Measurements from ENCODE around the gene SMCP. TPM values are rescaled to one million over a fixed set of nuclear protein-coding genes. Genes with fewer than 3 reads are reported as not detected.

The SMCP gene
- total RNA-seq, 3 donors from 2014 or later: not detected

DNA sequence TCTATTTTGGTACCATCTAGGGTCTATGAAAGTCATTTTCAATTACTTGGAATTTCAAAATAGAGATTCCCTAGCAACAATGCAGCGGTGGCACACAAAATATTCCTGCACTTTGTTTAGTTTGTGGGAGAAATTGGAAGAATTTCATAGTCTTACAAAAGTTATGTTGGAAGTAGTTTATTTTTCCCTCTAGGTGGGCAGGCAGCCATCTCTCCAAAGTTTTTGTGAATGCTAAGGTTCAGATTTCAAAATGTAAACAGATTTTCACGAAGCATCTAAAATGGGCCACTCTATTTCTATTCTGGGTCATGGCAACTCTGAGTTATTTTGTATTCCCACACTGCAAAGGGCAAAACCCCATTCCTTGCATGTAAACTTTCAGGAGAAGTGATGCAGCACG lies 8.0 kb downstream of the SMCP start:
- no peak for DNase-seq (ENCODE audit: low spot score in 2 of 2)

DNA sequence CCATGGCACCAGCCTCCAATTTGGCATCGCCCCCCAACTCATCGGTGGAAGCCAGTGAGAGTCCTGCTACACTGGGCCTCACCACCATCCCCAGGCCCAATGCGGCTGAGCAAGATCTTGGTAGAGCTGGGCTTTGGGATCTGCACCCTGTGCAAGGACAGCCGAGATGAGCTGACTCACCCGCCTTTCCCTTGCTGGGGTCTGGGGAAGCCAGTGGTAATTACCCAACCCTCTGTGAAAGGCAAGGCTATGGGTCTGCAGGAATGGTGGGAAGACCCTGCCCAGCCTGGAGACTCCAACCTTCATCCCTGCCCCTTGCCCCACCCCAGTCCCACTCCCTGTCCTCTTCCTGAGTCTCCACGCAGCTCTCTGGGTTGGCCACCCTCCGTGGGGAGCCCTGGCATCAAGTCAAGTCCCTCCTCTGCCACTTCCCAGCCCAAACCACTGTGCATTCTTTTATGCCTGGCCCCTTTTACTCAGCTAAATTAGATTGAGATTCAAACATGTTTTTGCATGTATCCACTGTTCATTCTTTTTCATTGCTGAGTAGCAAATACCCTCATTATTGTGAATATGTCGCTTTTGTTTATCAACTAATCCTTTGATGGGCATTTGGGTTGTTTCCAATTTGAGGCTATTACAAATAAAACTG lies 8.8 kb downstream of the SMCP start:
- Histone ChIP-seq H3K27ac (no peak overlapping the region), H3K9me3 (no peaks in the 10 kb centered on the region), H3K4me1 (no peaks in the 10 kb centered on the region), H3K4me3 (no peak overlapping the region), H3K36me3 (no peaks in the 10 kb centered on the region), H3K27me3 (no peaks in the 10 kb centered on the region)
- no peak for DNase-seq (ENCODE audit: low spot score in 2 of 2)
- intact Hi-C loops (cut with DNase I; ENCODE audit: low total_unique reads): no loop called here
- TF ChIP-seq POLR2A (IDR thresholded peaks at IDR 0.05) (no peak), POLR2AphosphoS5 (IDR thresholded peaks at IDR 0.05) (no peak)
- TF ChIP-seq, protein P1, sequence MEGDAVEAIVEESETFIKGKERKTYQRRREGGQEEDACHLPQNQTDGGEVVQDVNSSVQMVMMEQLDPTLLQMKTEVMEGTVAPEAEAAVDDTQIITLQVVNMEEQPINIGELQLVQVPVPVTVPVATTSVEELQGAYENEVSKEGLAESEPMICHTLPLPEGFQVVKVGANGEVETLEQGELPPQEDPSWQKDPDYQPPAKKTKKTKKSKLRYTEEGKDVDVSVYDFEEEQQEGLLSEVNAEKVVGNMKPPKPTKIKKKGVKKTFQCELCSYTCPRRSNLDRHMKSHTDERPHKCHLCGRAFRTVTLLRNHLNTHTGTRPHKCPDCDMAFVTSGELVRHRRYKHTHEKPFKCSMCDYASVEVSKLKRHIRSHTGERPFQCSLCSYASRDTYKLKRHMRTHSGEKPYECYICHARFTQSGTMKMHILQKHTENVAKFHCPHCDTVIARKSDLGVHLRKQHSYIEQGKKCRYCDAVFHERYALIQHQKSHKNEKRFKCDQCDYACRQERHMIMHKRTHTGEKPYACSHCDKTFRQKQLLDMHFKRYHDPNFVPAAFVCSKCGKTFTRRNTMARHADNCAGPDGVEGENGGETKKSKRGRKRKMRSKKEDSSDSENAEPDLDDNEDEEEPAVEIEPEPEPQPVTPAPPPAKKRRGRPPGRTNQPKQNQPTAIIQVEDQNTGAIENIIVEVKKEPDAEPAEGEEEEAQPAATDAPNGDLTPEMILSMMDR (IDR thresholded peaks at IDR 0.05): no peak

More for the DNA sequence above, 8.0 kb downstream of the SMCP start:
- no peaks in the 10 kb centered on the region for H3K36me3 ChIP-seq
- TF ChIP-seq POLR2A (IDR thresholded peaks at IDR 0.05) (no peak), POLR2AphosphoS5 (IDR thresholded peaks at IDR 0.05) (no peak)
- TF ChIP-seq, protein P1 (IDR thresholded peaks at IDR 0.05): no peak
- intact Hi-C loops (cut with DNase I; ENCODE audit: low total_unique reads): no loop called here
- H3K9me3 ChIP-seq: no peaks in the 10 kb centered on the region
- no peak overlapping the region for H3K4me3 ChIP-seq
- H3K27me3 ChIP-seq: no peaks in the 10 kb centered on the region
- H3K4me1 ChIP-seq: no peaks in the 10 kb centered on the region
- H3K27ac ChIP-seq: no peak overlapping the region

DNA sequence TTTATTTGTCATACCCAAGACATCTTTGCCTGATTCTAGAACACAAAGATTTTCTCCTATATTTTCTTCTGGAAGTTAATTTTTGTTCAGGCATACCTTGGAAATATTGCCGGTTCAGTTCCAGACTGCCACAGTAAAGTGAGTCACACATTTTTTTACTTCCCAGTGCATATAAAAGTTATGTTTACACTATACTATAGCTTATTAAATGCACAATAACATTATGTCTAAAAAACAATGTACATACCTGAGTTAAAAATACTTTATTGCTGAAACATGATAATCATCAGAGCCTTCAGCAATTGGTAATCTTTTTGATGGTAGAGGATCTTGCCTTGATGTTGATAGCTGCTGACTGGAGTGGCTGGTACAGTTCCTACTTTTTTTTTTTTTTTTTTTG lies 10.0 kb downstream of the SMCP start:
- Histone ChIP-seq H3K9me3 (no peaks in the 10 kb centered on the region), H3K27me3 (no peaks in the 10 kb centered on the region), H3K4me1 (no peaks in the 10 kb centered on the region), H3K4me3 (no peak overlapping the region), H3K36me3 (no peaks in the 10 kb centered on the region), H3K27ac (no peak overlapping the region)
- DNase-seq (ENCODE audit: low spot score in 2 of 2): no peak
- intact Hi-C loops (cut with DNase I; ENCODE audit: low total_unique reads): no loop called here
- no peak for TF ChIP-seq POLR2A (IDR thresholded peaks at IDR 0.05)
- TF ChIP-seq POLR2AphosphoS5 (IDR thresholded peaks at IDR 0.05): no peak
- TF ChIP-seq, protein P1 (IDR thresholded peaks at IDR 0.05): no peak

DNA sequence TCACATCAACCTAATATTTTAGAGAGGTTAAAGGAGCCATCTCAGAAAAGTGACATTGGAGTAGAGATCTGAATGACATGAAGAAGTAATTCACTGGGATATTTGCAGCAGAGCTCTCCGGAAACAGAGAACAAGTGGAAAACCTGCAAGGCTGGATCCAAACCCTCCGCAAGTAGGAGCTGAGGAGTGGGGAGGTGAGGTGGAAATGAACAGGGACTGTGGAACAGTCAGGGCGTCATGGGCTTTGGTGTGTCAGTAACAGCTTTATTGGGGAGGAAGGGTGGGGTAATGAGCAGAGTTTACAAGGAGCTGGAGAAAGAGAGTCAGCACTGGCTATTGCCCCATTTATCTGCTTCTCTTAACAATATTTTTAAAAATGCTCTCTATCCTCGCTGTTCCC lies 20.9 kb downstream of the SMCP start:
- Histone ChIP-seq H3K27me3 (no peaks in the 10 kb centered on the region), H3K27ac (no peak overlapping the region), H3K9me3 (no peaks in the 10 kb centered on the region), H3K4me3 (no peak overlapping the region), H3K4me1 (no peaks in the 10 kb centered on the region), H3K36me3 (no peaks in the 10 kb centered on the region)
- no peak for DNase-seq (ENCODE audit: low spot score in 2 of 2)
- TF ChIP-seq POLR2A (IDR thresholded peaks at IDR 0.05): no peak
- TF ChIP-seq POLR2AphosphoS5 (IDR thresholded peaks at IDR 0.05): no peak
- TF ChIP-seq, protein P1 (IDR thresholded peaks at IDR 0.05): no peak
- intact Hi-C loops (cut with DNase I; ENCODE audit: low total_unique reads): no loop called here

DNA sequence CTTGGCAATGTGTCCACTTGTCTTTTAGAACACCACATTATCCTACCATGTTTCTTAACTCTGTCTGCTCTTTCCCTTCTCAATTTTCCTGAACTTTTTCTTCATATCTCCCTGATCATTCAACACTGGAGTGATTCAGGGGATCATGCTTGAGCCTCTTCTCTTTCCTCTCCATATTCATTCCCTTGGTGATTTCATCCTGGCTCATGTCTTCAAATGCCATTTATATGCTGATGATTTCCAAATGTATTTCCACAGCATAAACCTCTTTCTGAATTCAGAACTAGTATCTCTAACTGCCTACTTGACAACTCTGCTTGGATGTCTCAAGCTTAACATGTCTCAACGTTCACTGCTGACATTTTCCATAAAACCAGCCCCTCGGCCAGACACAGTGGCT lies 21.8 kb downstream of the SMCP start:
- TF ChIP-seq, protein P1 (IDR thresholded peaks at IDR 0.05): no peak
- no peak for TF ChIP-seq POLR2AphosphoS5 (IDR thresholded peaks at IDR 0.05)
- no peak for TF ChIP-seq POLR2A (IDR thresholded peaks at IDR 0.05)
- no peaks in the 10 kb centered on the region for H3K9me3 ChIP-seq
- intact Hi-C loops (cut with DNase I; ENCODE audit: low total_unique reads): no loop called here
- H3K36me3 ChIP-seq: no peaks in the 10 kb centered on the region
- H3K4me3 ChIP-seq: no peak overlapping the region
- H3K27me3 ChIP-seq: no peaks in the 10 kb centered on the region
- DNase-seq (ENCODE audit: low spot score in 2 of 2): no peak
- H3K4me1 ChIP-seq: no peaks in the 10 kb centered on the region
- H3K27ac ChIP-seq: no peak overlapping the region
